Measurements from ENCODE around the gene BBS2. TPM values are rescaled to one million over a fixed set of nuclear protein-coding genes. Genes with fewer than 3 reads are reported as not detected.

BBS2 gene
- total and polyA plus RNA-seq, 9 of the 15 experiments (the other 6 are each of a cell fraction or from before 2014, with no cell fraction given): 4.2 to 22.7 (median 10.2) TPM

DNA sequence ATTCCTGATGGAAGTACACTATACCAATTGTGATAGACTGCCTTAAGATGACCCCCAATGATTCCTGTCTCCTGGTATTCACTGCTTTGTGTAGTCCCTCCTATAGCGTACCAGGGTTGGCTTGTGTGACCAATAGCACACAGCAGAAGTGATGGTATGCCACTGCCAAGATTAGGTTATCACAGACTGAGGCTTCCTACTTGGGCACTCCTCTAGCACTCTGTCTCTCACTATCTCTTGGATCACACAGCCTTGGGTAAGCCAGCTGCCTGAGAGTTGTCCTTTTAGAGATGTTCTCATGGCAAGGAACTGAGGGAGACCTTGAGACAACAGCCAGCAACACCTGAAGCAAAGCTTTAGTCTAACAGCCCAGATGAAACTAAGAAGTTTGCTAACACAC, 81.8 kb downstream of the BBS2 start:
- Histone ChIP-seq H3K9ac (ENCODE audit: insufficient read depth in 1 of 2, low read depth in 2 of 2, low read length in 2 of 2) (no peak overlapping the region), H3K27ac (ENCODE audit: extremely low read depth, low read depth, low read length) (no peak overlapping the region), H3K9me3 (replicated peaks; ENCODE audit: control insufficient read depth, insufficient read depth, low read depth, low read length) (no peaks in the 10 kb centered on the region), H4K20me1 (replicated peaks; ENCODE audit: control insufficient read depth, insufficient read depth, low read length) (no peaks in the 10 kb centered on the region), H3K9me1 (ENCODE audit: control insufficient read depth, insufficient read depth, low read length) (no peaks in the 10 kb centered on the region), H3K27me3 (ENCODE audit: control insufficient read depth in 2 of 2, insufficient read depth in 2 of 2, low read length in 2 of 2) (no peaks in the 10 kb centered on the region), H3K4me2 (ENCODE audit: insufficient read depth, low read length) (no peak overlapping the region), H3K4me1 (replicated peaks in 1 of 2; ENCODE audit: control insufficient read depth in 2 of 2, insufficient read depth in 2 of 2, low read length in 2 of 2) (no peaks in the 10 kb centered on the region), H3K36me3 (ENCODE audit: control insufficient read depth, insufficient read depth, low read length) (peaks cover 82% of the 10 kb centered on the region), H3K79me2 (ENCODE audit: control insufficient read depth, insufficient read depth, low read length) (0 out of 3 replicates have a peak, but pooled peaks cover 9% of the 10 kb centered on the region), H3K4me3 (no peak overlapping the region), H2AFZ (ENCODE audit: low read depth, low read length) (no peak overlapping the region)
- ChIA-PET CTCF (ENCODE audit: low intra/inter-chr PET ratio) (no interaction called here), POLR2A (interaction anchor here (0.7 to 1.3 kb wide), 4 partner anchors 13 to 28 kb away, joined by 3 to 7 read pairs (median 4); partner anchors contain the start of genes NUDT21 and OGFOD1)
- ATAC-seq: no peak
- TF ChIP-seq PHTF2 (CRISPR knock-in tag; IDR thresholded peaks at IDR 0.05) (no peak), ZSCAN29 (IDR thresholded peaks at IDR 0.05) (no peak), MCM7 (IDR thresholded peaks at IDR 0.05) (no peak), RBM39 (optimal IDR thresholded peaks at IDR 0.05; ENCODE audit: low read depth, low read length) (no peak), EP300 (IDR thresholded peaks at IDR 0.05; ENCODE audit: low read length) (no peak), JUN (IDR thresholded peaks at IDR 0.05; ENCODE audit: borderline replicate concordance, low read depth, low read length) (no peak), JUN (CRISPR knock-in tag; IDR thresholded peaks at IDR 0.05; ENCODE audit: borderline replicate concordance) (no peak), ZNF717 (CRISPR knock-in tag; IDR thresholded peaks at IDR 0.05) (no peak), MED1 (CRISPR knock-in tag; IDR thresholded peaks at IDR 0.05; ENCODE audit: borderline replicate concordance) (no peak), TCF7 (IDR thresholded peaks at IDR 0.05; ENCODE audit: borderline replicate concordance) (no peak), MEF2D (tag; conservative IDR thresholded peaks at IDR 0.05; ENCODE audit: low read depth) (no peak), KLF13 (tag; IDR thresholded peaks at IDR 0.05; ENCODE audit: borderline replicate concordance, low read depth) (no peak), STAG1 (CRISPR knock-in tag; IDR thresholded peaks at IDR 0.05; ENCODE audit: borderline replicate concordance) (no peak)
- TF ChIP-seq, protein P1, sequence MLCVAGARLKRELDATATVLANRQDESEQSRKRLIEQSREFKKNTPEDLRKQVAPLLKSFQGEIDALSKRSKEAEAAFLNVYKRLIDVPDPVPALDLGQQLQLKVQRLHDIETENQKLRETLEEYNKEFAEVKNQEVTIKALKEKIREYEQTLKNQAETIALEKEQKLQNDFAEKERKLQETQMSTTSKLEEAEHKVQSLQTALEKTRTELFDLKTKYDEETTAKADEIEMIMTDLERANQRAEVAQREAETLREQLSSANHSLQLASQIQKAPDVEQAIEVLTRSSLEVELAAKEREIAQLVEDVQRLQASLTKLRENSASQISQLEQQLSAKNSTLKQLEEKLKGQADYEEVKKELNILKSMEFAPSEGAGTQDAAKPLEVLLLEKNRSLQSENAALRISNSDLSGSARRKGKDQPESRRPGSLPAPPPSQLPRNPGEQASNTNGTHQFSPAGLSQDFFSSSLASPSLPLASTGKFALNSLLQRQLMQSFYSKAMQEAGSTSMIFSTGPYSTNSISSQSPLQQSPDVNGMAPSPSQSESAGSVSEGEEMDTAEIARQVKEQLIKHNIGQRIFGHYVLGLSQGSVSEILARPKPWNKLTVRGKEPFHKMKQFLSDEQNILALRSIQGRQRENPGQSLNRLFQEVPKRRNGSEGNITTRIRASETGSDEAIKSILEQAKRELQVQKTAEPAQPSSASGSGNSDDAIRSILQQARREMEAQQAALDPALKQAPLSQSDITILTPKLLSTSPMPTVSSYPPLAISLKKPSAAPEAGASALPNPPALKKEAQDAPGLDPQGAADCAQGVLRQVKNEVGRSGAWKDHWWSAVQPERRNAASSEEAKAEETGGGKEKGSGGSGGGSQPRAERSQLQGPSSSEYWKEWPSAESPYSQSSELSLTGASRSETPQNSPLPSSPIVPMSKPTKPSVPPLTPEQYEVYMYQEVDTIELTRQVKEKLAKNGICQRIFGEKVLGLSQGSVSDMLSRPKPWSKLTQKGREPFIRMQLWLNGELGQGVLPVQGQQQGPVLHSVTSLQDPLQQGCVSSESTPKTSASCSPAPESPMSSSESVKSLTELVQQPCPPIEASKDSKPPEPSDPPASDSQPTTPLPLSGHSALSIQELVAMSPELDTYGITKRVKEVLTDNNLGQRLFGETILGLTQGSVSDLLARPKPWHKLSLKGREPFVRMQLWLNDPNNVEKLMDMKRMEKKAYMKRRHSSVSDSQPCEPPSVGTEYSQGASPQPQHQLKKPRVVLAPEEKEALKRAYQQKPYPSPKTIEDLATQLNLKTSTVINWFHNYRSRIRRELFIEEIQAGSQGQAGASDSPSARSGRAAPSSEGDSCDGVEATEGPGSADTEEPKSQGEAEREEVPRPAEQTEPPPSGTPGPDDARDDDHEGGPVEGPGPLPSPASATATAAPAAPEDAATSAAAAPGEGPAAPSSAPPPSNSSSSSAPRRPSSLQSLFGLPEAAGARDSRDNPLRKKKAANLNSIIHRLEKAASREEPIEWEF (CRISPR knock-in tag; IDR thresholded peaks at IDR 0.05): no peak
- TF ChIP-seq, protein P2, sequence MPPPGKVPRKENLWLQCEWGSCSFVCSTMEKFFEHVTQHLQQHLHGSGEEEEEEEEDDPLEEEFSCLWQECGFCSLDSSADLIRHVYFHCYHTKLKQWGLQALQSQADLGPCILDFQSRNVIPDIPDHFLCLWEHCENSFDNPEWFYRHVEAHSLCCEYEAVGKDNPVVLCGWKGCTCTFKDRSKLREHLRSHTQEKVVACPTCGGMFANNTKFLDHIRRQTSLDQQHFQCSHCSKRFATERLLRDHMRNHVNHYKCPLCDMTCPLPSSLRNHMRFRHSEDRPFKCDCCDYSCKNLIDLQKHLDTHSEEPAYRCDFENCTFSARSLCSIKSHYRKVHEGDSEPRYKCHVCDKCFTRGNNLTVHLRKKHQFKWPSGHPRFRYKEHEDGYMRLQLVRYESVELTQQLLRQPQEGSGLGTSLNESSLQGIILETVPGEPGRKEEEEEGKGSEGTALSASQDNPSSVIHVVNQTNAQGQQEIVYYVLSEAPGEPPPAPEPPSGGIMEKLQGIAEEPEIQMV (tag; conservative IDR thresholded peaks at IDR 0.05; ENCODE audit: low read depth): no peak
- no peak for DNase-seq (ENCODE audit: extremely low read depth in 1 of 4, low spot score in 3 of 4)
- intact Hi-C loops (cut with micrococcal nuclease): no loop called here
- BruUV-seq (replicated peaks): no TSS peak
- FAIRE-seq: no peak
- in situ Hi-C loops (cut with MboI): no loop called here
- 92% methylated on average over 1 of the region's 1 CpG for WGBS (ENCODE audit: insufficient coverage, low coverage, missing lambda C conversion rate)

Data from K562 (cell line).